GM23248 (cell line): ENCODE data around the gene LAMA3.

Experiments
- EZH2 ChIP-seq: fragments of 200-600 bp; sonication (generic); IDR thresholded peaks from 2 replicates; pipeline ENCODE4 v1.6.1; 2018; ENCODE audit warnings: antibody characterized with exemption, mild to moderate bottlenecking; ENCODE audit not compliant: insufficient read depth, poor library complexity, severe bottlenecking
- EZH2phosphoT487 ChIP-seq: fragments of 200-600 bp; sonication (generic); IDR thresholded peaks from 2 replicates; pipeline ENCODE4 v1.6.1; 2018; ENCODE audit warnings: antibody characterized with exemption, moderate library complexity, mild to moderate bottlenecking, low read depth; ENCODE audit not compliant: insufficient read depth

GRCh38 chr18:23864624-23865023 lies 175.4 kb downstream of the LAMA3 start:
- TF ChIP-seq EZH2 (no peak), EZH2phosphoT487 (no peak)
